NB4 (cell line): ENCODE data around the gene TPRG1.

Source experiments
- MYC ChIP-seq: IDR thresholded peaks from 2 replicates; pipeline ENCODE4 v1.6.1; 2011; ENCODE audit warnings: low read depth, low read length
- POLR2A ChIP-seq: IDR thresholded peaks from 2 replicates; pipeline ENCODE4 v1.6.1; 2011; ENCODE audit warnings: mild to moderate bottlenecking; ENCODE audit not compliant: insufficient read length; ENCODE audit errors: extremely low read depth
- TF ChIP-seq, protein P1 (sequence below): IDR thresholded peaks from one replicate; pipeline ENCODE4 v1.5.1; 2012; ENCODE audit warnings: low read depth, low read length
- TF ChIP-seq, protein P2 (sequence below): IDR thresholded peaks from 2 replicates; pipeline ENCODE4 v1.6.1; 2011; ENCODE audit warnings: low read depth, low read length

DNA sequence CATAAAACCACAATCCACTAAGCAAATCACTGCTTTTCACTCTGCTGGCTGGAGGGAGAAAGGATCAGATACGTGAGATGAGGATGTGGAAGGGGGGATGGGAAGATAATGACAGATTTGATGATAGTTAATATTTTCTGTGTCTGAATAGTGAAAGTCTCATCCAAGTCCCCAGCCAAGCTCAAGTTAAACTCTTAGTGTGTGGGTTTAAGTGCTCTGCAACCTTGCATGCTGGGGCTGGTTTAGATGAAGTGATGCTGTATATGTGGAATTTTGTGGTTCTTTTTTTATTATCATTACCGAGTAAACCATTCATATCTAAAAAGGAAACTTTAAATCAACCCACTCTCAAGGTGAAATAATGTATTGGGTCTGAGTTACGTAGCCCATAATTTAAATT lies 111.0 kb downstream of the TPRG1 start:
- TF ChIP-seq, protein P1, sequence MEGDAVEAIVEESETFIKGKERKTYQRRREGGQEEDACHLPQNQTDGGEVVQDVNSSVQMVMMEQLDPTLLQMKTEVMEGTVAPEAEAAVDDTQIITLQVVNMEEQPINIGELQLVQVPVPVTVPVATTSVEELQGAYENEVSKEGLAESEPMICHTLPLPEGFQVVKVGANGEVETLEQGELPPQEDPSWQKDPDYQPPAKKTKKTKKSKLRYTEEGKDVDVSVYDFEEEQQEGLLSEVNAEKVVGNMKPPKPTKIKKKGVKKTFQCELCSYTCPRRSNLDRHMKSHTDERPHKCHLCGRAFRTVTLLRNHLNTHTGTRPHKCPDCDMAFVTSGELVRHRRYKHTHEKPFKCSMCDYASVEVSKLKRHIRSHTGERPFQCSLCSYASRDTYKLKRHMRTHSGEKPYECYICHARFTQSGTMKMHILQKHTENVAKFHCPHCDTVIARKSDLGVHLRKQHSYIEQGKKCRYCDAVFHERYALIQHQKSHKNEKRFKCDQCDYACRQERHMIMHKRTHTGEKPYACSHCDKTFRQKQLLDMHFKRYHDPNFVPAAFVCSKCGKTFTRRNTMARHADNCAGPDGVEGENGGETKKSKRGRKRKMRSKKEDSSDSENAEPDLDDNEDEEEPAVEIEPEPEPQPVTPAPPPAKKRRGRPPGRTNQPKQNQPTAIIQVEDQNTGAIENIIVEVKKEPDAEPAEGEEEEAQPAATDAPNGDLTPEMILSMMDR, result no peak
- TF ChIP-seq POLR2A (no peak), MYC (no peak)
- TF ChIP-seq, protein P2, sequence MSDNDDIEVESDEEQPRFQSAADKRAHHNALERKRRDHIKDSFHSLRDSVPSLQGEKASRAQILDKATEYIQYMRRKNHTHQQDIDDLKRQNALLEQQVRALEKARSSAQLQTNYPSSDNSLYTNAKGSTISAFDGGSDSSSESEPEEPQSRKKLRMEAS, result no peak
